Kasumi-1 (cell line): ENCODE results near the gene TTC8.
"Not testable (repeated sequence)": the region's sequence is repeated elsewhere in the genome, so short reads cannot be mapped to it uniquely, and the experiment has no call there.

Experiments
- DNase-seq, 2 experiments: peaks; one replicate each; lab custom pipeline; 2025; lab: John Stamatoyannopoulos, UW

The TTC8 gene

GRCh38 chr14:88824314-88825077 lies at the start of gene TTC8:
TTC8 (plus strand) TSS chr14:88824651; CDS start chr14:88824708, 57 bp downstream.
- DNase-seq, result peak; percentile 91

GRCh38 chr14:88775532-88775931 lies 48.9 kb upstream of the TTC8 start:
- DNase-seq, result no peak

GRCh38 chr14:88785911-88786310 lies 38.5 kb upstream of the TTC8 start:
- DNase-seq, result no peak

GRCh38 chr14:88786715-88787114 lies 37.7 kb upstream of the TTC8 start:
- DNase-seq, result no peak

- not testable (repeated sequence) for DNase-seq
These were observed 34.9 kb upstream of the TTC8 start for GRCh38 chr14:88789573-88789972.

- no peak for DNase-seq
These were observed 33.8 kb upstream of the TTC8 start for GRCh38 chr14:88790501-88791251.

GRCh38 chr14:88791252-88791621 lies 33.2 kb upstream of the TTC8 start:
- no peak for DNase-seq

GRCh38 chr14:88791629-88792472 lies 32.6 kb upstream of the TTC8 start:
- DNase-seq, result no peak

GRCh38 chr14:88792473-88793258 lies 31.8 kb upstream of the TTC8 start, which contains the start of gene EML5:
EML5 (minus strand) TSS chr14:88792953; CDS start chr14:88792503, 450 bp downstream.
- peak; percentile 66 to 77 for DNase-seq

- no peak for DNase-seq
These were observed 31.2 kb upstream of the TTC8 start for GRCh38 chr14:88793259-88793625.

- DNase-seq, result no peak
These were observed 26.3 kb upstream of the TTC8 start for GRCh38 chr14:88798156-88798555.

GRCh38 chr14:88799522-88799921 lies 24.9 kb upstream of the TTC8 start:
- DNase-seq, result no peak

- no peak for DNase-seq
These were observed 21.9 kb upstream of the TTC8 start for GRCh38 chr14:88802596-88802995.

- DNase-seq, result no peak
These were observed 20.4 kb upstream of the TTC8 start for GRCh38 chr14:88804035-88804434.

- DNase-seq, result no peak
These were observed 20.0 kb upstream of the TTC8 start for GRCh38 chr14:88804477-88804876.

- no peak for DNase-seq
These were observed 16.1 kb upstream of the TTC8 start for GRCh38 chr14:88808359-88808758.

- DNase-seq, result no peak
These were observed 8.5 kb upstream of the TTC8 start for GRCh38 chr14:88815980-88816379.

- DNase-seq, result no peak
These were observed 6.4 kb upstream of the TTC8 start for GRCh38 chr14:88818018-88818417.

GRCh38 chr14:88819674-88820073 lies 4.8 kb upstream of the TTC8 start:
- DNase-seq, result not testable (repeated sequence)

- no peak for DNase-seq
These were observed 3.1 kb upstream of the TTC8 start for GRCh38 chr14:88821378-88821777.

GRCh38 chr14:88821888-88822287 lies 2.6 kb upstream of the TTC8 start:
- no peak for DNase-seq

GRCh38 chr14:88823968-88824313 lies 510 bp upstream of the TTC8 start:
- DNase-seq, result no peak
